HepG2 (cell line): Measurements from ENCODE around the gene CBLC. TPM values are rescaled to one million over a fixed set of nuclear protein-coding genes. Genes with fewer than 3 reads are reported as not detected.
A peak's percentile ranks its signal among the peaks of the same experiment; 100 is the strongest.

ENCODE experiments used
- ATF1 ChIP-seq: IDR thresholded peaks from 2 replicates; pipeline ENCODE4 v1.6.1; 2016; ENCODE audit warnings: mild to moderate bottlenecking, control low read depth
- CREB1 ChIP-seq, 2 experiments: fragments of 450-650 bp in 1 of 2; IDR thresholded peaks; 2 replicates each; pipeline ENCODE4 v1.6.1; 2016 to 2017; ENCODE audit warnings: control low read depth in 1 of 2, mild to moderate bottlenecking in 1 of 2, missing compliant biosample characterization in 1 of 2, missing genetic modification characterization in 1 of 2
- CREM ChIP-seq, 2 experiments: sonication (generic) in 1 of 2; formaldehyde crosslinking in 1 of 2; IDR thresholded peaks; 2 replicates each; pipeline versions ENCODE4 v1.4.0 to v1.6.1; 2016 to 2020; ENCODE audit warnings: antibody characterized with exemption in 1 of 2, mild to moderate bottlenecking in 1 of 2, missing genetic modification reagents in 1 of 2
- EHMT2 ChIP-seq: fragments of 200-600 bp; sonication (generic); IDR thresholded peaks from 2 replicates; pipeline ENCODE4 v1.7.0; 2017; ENCODE audit warnings: antibody characterized with exemption, low read depth, low read length, borderline replicate concordance
- ELF4 ChIP-seq: sonication (generic); formaldehyde crosslinking; IDR thresholded peaks from 2 replicates; pipeline ENCODE4 v1.5.0; 2020; ENCODE audit warnings: missing genetic modification reagents, mild to moderate bottlenecking, moderate library complexity, borderline replicate concordance
- HDAC2 ChIP-seq: sonication (generic); formaldehyde crosslinking; IDR thresholded peaks from 2 replicates; pipeline ENCODE4 v1.4.0; 2020; ENCODE audit warnings: missing genetic modification reagents
- NRL ChIP-seq: sonication (generic); formaldehyde crosslinking; IDR thresholded peaks from 2 replicates; pipeline ENCODE4 v1.5.0; 2020; ENCODE audit warnings: missing genetic modification reagents, mild to moderate bottlenecking, moderate library complexity, borderline replicate concordance
- SKI ChIP-seq: fragments of 450-650 bp; IDR thresholded peaks from one replicate; pipeline ENCODE4 v1.6.1; 2018; ENCODE audit warnings: mild to moderate bottlenecking; ENCODE audit not compliant: partially characterized antibody
- ZKSCAN8 ChIP-seq: IDR thresholded peaks from 2 replicates; pipeline ENCODE4 v1.6.1; 2016; ENCODE audit warnings: borderline replicate concordance, missing genetic modification reagents, missing compliant biosample characterization
- ZMYM3 ChIP-seq: sonication (generic); formaldehyde crosslinking; IDR thresholded peaks from 2 replicates; pipeline ENCODE4 v1.5.1; 2020; ENCODE audit warnings: mild to moderate bottlenecking, missing genetic modification reagents
- ZNF24 ChIP-seq: fragments of 450-650 bp; IDR thresholded peaks from 2 replicates; pipeline ENCODE4 v1.6.1; 2017; ENCODE audit warnings: antibody characterized with exemption, mild to moderate bottlenecking
- ZNF761 ChIP-seq: sonication (generic); formaldehyde crosslinking; conservative IDR thresholded peaks from 2 replicates; pipeline ENCODE4 v1.4.0; 2020; ENCODE audit warnings: mild to moderate bottlenecking, missing genetic modification reagents
- ZSCAN22 ChIP-seq: sonication (generic); formaldehyde crosslinking; IDR thresholded peaks from 2 replicates; pipeline ENCODE4 v1.4.0; 2020; ENCODE audit warnings: mild to moderate bottlenecking, missing genetic modification reagents
- polyA plus RNA-seq, 8 experiments: library from polyadenylated mRNA; depleted of rRNA in 3 of 8; stranded (reverse) in 7 of 8; unstranded in 1 of 8; fragments of >200 nt; fragmentation: Illumina TruSeq in 4 of 8; extraction: Trizol in 4 of 8; gene quantifications; 2 replicates each; pipeline versions ENCODE4 v1.2.1 to v1.2.3, GENCODE V29; 2011 to 2016; ENCODE audit warnings: low read depth in 4 of 8, missing spikeins in 1 of 8, mixed read lengths in 1 of 8; ENCODE audit not compliant: insufficient read depth in 1 of 8
- total RNA-seq, 5 experiments: library from RNA; depleted of rRNA; stranded (reverse); fragments of >200 nt; fragmentation: Illumina TruSeq; extraction: Trizol; gene quantifications; 2 replicates each; pipeline ENCODE4 v1.2.3, GENCODE V29; 2016; ENCODE audit warnings: low read depth in 1 of 5
- TF ChIP-seq, protein P1 (sequence below), 2 experiments: fragments of 450-650 bp in 1 of 2; sonication (generic) in 1 of 2; formaldehyde crosslinking in 1 of 2; IDR thresholded peaks; 2 replicates each; pipeline versions ENCODE4 v1.6.1 to v1.8.0; 2016 to 2022; ENCODE audit warnings: antibody characterized with exemption in 1 of 2, mild to moderate bottlenecking in 1 of 2, missing genetic modification reagents in 1 of 2
- TF ChIP-seq, protein P2 (sequence below): sonication (generic); formaldehyde crosslinking; IDR thresholded peaks from 2 replicates; pipeline ENCODE4 v1.8.0; 2023; ENCODE audit warnings: mild to moderate bottlenecking, missing genetic modification reagents

Gene CBLC
- total and polyA plus RNA-seq, 2 of the 13 experiments (the other 11 are each of a cell fraction or from before 2014, with no cell fraction given): 1.8 to 2.6 TPM

DNA sequence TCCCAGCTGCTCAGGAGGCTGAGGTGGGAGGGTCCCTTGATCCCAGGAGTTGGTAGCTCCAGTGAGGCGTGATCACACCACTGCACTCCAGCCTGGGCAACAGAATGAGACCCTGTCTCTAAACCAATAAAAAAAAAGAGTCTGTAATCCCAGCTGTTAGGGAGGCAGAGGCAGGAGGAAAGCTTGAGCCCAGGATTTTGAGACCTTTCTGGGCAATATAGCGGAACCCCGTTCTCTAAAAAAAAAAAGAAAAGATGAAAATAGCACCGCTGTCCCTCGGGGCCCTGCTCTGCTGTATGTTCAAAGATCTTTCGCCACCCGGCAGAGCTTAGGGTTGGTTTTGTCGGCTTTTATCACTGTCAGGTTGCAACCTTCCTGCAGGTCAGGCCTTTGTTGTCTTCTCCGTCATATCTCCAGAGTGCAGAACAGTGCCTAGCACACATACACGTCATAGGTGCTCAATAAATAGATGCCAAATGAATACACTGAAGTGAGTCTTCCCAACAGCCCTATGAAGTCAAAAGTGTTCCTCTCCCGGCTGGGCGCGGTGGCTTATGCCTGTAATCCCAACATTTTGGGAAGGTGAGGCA, 17.8 kb downstream of the CBLC start (continued):
- TF ChIP-seq, protein P1, sequence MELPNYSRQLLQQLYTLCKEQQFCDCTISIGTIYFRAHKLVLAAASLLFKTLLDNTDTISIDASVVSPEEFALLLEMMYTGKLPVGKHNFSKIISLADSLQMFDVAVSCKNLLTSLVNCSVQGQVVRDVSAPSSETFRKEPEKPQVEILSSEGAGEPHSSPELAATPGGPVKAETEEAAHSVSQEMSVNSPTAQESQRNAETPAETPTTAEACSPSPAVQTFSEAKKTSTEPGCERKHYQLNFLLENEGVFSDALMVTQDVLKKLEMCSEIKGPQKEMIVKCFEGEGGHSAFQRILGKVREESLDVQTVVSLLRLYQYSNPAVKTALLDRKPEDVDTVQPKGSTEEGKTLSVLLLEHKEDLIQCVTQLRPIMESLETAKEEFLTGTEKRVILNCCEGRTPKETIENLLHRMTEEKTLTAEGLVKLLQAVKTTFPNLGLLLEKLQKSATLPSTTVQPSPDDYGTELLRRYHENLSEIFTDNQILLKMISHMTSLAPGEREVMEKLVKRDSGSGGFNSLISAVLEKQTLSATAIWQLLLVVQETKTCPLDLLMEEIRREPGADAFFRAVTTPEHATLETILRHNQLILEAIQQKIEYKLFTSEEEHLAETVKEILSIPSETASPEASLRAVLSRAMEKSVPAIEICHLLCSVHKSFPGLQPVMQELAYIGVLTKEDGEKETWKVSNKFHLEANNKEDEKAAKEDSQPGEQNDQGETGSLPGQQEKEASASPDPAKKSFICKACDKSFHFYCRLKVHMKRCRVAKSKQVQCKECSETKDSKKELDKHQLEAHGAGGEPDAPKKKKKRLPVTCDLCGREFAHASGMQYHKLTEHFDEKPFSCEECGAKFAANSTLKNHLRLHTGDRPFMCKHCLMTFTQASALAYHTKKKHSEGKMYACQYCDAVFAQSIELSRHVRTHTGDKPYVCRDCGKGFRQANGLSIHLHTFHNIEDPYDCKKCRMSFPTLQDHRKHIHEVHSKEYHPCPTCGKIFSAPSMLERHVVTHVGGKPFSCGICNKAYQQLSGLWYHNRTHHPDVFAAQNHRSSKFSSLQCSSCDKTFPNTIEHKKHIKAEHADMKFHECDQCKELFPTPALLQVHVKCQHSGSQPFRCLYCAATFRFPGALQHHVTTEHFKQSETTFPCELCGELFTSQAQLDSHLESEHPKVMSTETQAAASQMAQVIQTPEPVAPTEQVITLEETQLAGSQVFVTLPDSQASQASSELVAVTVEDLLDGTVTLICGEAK (IDR thresholded peaks at IDR 0.05): no peak
- TF ChIP-seq, protein P1 (CRISPR knock-in tag; IDR thresholded peaks at IDR 0.05): no peak
- TF ChIP-seq ZNF24 (no peak), ZSCAN22 (CRISPR knock-in tag) (peak; percentile 55; the same call in 1 of the 2 replicates), ATF1 (CRISPR knock-in tag) (no peak), CREB1 (IDR thresholded peaks at IDR 0.05) (0 out of 2 replicates have a peak, but pooled peaks have one; percentile 11), CREB1 (CRISPR knock-in tag; IDR thresholded peaks at IDR 0.05) (no peak), NRL (CRISPR knock-in tag) (no peak), SKI (no peak), CREM (IDR thresholded peaks at IDR 0.05) (peak; percentile 38; the same call in 1 of the 2 replicates), CREM (CRISPR knock-in tag; IDR thresholded peaks at IDR 0.05) (no peak), ZNF761 (0 out of 2 replicates have a peak, but pooled peaks have one; percentile 11), EHMT2 (no peak), ZKSCAN8 (CRISPR knock-in tag) (peak; percentile 98), ZMYM3 (CRISPR knock-in tag) (peak; percentile 26; the same call in 1 of the 2 replicates), HDAC2 (0 out of 2 replicates have a peak, but pooled peaks have one; percentile 38), ELF4 (CRISPR knock-in tag) (no peak)
- TF ChIP-seq, protein P2, sequence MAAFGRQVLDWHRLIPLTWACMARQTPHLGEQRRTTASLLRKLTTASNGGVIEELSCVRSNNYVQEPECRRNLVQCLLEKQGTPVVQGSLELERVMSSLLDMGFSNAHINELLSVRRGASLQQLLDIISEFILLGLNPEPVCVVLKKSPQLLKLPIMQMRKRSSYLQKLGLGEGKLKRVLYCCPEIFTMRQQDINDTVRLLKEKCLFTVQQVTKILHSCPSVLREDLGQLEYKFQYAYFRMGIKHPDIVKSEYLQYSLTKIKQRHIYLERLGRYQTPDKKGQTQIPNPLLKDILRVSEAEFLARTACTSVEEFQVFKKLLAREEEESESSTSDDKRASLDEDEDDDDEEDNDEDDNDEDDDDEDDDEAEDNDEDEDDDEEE (CRISPR knock-in tag): peak; percentile 25; the same call in 1 of the 2 replicates
- TF ChIP-seq, all 625 proteins: peak for 27
